Pancreas (tissue), 10 donors: ENCODE data around the gene TMEM108. TPM values are rescaled to one million over a fixed set of nuclear protein-coding genes. Genes with fewer than 3 reads are reported as not detected.

Experiments
- ATAC-seq, 4 donors: fragments of 200-7000 bp; cut with Tn5 transposase; one replicate each; pipeline versions ENCODE4 v1.8.0 to v1.9.1; 2020; ENCODE audit warnings: mild to moderate bottlenecking in 4 of 4, moderate library complexity in 4 of 4
- DNase-seq, 6 donors: peaks; one replicate each; pipeline ENCODE4 v3.0.0-alpha.2; 2020
- FAIRE-seq: peaks from 2 replicates; lab custom pipeline; 2012; peaks lifted over from hg19 to GRCh38; lab: Jason Lieb, UNC
- H3K27ac ChIP-seq, 4 donors: fragments of 200-600 bp; sonication (generic); 1 replicate in 3 of 4; 2 replicates in 1 of 4; pipeline versions ENCODE4 v1.5.0 to v1.8.0; 2020
- H3K27me3 ChIP-seq, 4 donors: fragments of 200-600 bp; one replicate each; pipeline ENCODE4 v1.8.0; 2021
- H3K36me3 ChIP-seq, 3 donors: fragments of 200-600 bp; sonication (generic) in 1 of 3; one replicate each; pipeline versions ENCODE4 v1.5.0 to v1.8.0; 2020 to 2021
- H3K4me1 ChIP-seq, 3 donors: fragments of 200-600 bp; one replicate each; pipeline ENCODE4 v1.8.0; 2021
- H3K4me3 ChIP-seq, 4 donors: fragments of 200-600 bp; sonication (generic) in 2 of 4; one replicate each; pipeline versions ENCODE4 v1.5.0 to v1.8.0; 2020 to 2021
- H3K9me3 ChIP-seq, 4 donors: fragments of 200-600 bp; one replicate each; pipeline ENCODE4 v1.8.0; 2021
- WGBS, 2 donors: extraction: QIAGEN DNeasy Blood & Tissue Kit; methylation state at CpG; one replicate each; pipeline ENCODE4 v1.1.7; 2013; 5-methylcytosine and 5-hydroxymethylcytosine counted together
- intact Hi-C, 3 donors: fragments of 100-400 bp; cut with DNase I; formaldehyde crosslinking; loops; one replicate each; pipeline versions ENCODE4 v1.11.1 to v1.14.2; 2022
- polyA plus RNA-seq, 2 donors: library from polyadenylated mRNA; stranded (reverse); fragments of 200-250 nt; gene quantifications; one replicate each; pipeline ENCODE4 v1.2.3, GENCODE V29; 2013
- total RNA-seq, 6 donors: library from RNA; stranded (reverse); fragmentation: NEBNext Ultra II Directional in 4 of 6; extraction: Animal tissue kit (Norgen Biotek cat#: 25700) in 4 of 6; gene quantifications; one replicate each; pipeline versions ENCODE4 v1.2.1 to v1.2.4, GENCODE V29; 2021 to 2023
- TF ChIP-seq, protein P1 (sequence below), 4 donors: fragments of 200-600 bp; sonication (generic) in 3 of 4; IDR thresholded peaks; one replicate each; pipeline versions ENCODE4 v1.5.0 to v1.8.0; 2021; ENCODE audit warnings: antibody characterized with exemption in 4 of 4
- donor health status: healthy with polysubstance abuse.
- donor health status: DM: no; HTN: no; CAD: no; lungs with moderate emphysema.
- donor health status: DM: no; HTN: no; CAD: no.
- donor health status: control.
- donor health status: control.
- donor health status: Bipolar disorder and iron deficiency.
- donor health status: DM: yes; HTN: yes; CAD: no.
- donor health status: DM: no; HTN: no; CAD: no.
- donor health status: DM: no; HTN: no; CAD: no.
- donor health status: DM: yes; HTN: yes; CAD: no.

TMEM108 gene
- total and polyA plus RNA-seq, 8 donors: 0.23 to 2.1 (median 0.52) TPM

DNA sequence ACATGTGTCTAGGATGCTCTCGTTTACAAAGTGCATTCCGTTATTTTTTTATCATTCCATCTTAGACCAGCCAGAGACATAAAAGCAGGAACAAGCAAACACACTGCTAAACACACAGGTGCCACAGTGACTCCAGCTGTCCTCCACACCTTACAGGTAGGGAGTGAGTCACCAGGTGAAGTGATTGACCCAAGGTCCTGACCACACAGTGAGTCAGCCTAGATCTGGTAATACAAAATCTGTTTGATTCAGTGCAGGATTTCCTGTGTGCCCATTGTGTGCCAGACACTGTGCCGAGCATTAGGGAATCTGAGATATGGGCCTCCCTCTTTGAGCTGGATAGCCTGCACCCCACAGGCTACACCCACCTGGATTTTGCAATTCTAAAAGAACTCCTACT, 345.0 kb downstream of the TMEM108 start:
- DNase-seq (peak in 3 of 6 donors; percentile 37 to 67 (median 47)), FAIRE-seq (no peak), ATAC-seq (peak; percentile 69 to 85 (median 78))
- no peaks in the 10 kb centered on the region for H3K9me3 ChIP-seq
- no peaks in the 10 kb centered on the region for H3K27me3 ChIP-seq
- TF ChIP-seq, protein P1, sequence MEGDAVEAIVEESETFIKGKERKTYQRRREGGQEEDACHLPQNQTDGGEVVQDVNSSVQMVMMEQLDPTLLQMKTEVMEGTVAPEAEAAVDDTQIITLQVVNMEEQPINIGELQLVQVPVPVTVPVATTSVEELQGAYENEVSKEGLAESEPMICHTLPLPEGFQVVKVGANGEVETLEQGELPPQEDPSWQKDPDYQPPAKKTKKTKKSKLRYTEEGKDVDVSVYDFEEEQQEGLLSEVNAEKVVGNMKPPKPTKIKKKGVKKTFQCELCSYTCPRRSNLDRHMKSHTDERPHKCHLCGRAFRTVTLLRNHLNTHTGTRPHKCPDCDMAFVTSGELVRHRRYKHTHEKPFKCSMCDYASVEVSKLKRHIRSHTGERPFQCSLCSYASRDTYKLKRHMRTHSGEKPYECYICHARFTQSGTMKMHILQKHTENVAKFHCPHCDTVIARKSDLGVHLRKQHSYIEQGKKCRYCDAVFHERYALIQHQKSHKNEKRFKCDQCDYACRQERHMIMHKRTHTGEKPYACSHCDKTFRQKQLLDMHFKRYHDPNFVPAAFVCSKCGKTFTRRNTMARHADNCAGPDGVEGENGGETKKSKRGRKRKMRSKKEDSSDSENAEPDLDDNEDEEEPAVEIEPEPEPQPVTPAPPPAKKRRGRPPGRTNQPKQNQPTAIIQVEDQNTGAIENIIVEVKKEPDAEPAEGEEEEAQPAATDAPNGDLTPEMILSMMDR (IDR thresholded peaks at IDR 0.05): no peak
- H3K27ac ChIP-seq: no peak overlapping the region
- intact Hi-C loops: loop anchor here in 2 of 3 donors (10.0 kb wide), 2 partner anchors 338 to 658 kb away; partner anchors contain the start of gene NPHP3 (in 1 of the 2)
- no peaks in the 10 kb centered on the region for H3K36me3 ChIP-seq
- 58 to 60% methylated on average over 3 of the region's 3 CpGs for WGBS, 2 donors
- H3K4me3 ChIP-seq: no peak overlapping the region
- H3K4me1 ChIP-seq: peaks cover 6 to 14% (median 10%) of the 10 kb centered on the region in 3 donors

DNA sequence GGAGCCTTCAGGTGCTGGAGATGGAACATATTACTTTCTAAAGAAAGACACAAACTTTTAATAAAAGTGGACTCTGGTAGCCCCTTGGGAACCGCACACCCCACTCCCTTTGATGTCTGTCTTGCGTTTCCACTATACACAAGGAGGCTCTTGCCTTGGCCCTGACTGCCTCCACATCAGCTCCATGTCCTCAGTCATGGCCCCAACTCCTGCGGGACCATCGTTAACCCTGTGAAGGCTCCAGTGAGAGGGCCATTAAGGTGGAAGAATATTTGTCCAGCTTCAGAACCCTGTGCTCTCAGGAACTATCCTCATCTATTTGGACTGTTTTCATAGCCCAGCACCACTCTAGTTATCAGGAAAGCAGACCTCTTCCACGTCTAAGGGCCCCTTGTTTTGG, 345.6 kb downstream of the TMEM108 start:
- FAIRE-seq: no peak
- TF ChIP-seq, protein P1 (IDR thresholded peaks at IDR 0.05): no peak
- intact Hi-C loops: loop anchor here in 2 of 3 donors (10.0 kb wide), 2 partner anchors 339 to 659 kb away; partner anchors contain the start of gene NPHP3 (in 1 of the 2)
- Histone ChIP-seq H3K9me3 (no peaks in the 10 kb centered on the region), H3K4me3 (no peak overlapping the region), H3K27ac (no peak overlapping the region), H3K27me3 (no peaks in the 10 kb centered on the region), H3K4me1 (peaks cover 6 to 14% (median 10%) of the 10 kb centered on the region in 3 donors), H3K36me3 (no peaks in the 10 kb centered on the region)
- no peak for ATAC-seq
- 77 to 80% methylated on average over 5 of the region's 5 CpGs for WGBS, 2 donors
- no peak for DNase-seq

DNA sequence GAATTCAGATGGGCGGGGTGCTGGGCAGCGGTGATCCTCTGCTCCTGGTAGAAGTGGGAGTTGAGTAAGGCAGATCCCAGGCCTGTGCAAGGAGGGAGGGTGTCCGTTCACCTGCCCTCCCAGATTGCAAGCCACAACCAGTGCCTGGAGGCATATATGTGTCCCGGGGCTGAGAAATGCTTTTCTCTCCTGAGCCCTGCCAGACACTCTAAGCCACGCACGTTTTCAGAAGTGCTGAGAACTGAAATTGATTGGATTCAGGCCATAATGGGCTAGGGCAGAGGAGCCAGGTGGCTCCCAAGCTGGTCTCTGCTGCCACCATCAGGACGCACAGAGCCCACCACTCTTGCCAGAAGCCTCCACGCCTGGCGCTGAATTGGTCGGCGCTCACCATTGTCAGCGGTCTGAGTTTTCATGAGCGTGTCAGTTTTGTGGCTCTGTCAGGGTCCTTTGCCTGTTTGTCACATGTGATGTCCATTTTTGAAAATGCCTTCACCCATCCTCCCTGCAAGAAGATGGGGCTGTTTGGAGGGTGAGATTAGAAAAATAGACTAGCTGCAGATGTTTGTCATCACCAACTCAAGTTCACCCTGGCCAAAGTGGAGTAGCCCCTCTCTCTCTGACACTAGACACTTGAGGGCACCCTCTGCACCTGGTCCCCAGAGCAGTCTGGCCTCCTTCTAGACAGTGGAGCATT, 346.3 kb downstream of the TMEM108 start:
- DNase-seq: peak; percentile 52 to 78 (median 67)
- intact Hi-C loops: loop anchor here in 2 of 3 donors (10.0 kb wide), 2 partner anchors 340 to 660 kb away; partner anchors contain the start of gene NPHP3 (in 1 of the 2)
- 18 to 21% methylated on average over 13 of the region's 13 CpGs for WGBS, 2 donors
- ATAC-seq: peak; percentile 74 to 90 (median 88)
- Histone ChIP-seq H3K4me1 (peaks cover 6 to 14% (median 10%) of the 10 kb centered on the region in 3 donors), H3K27ac (no peak overlapping the region), H3K4me3 (no peak overlapping the region), H3K27me3 (no peaks in the 10 kb centered on the region), H3K36me3 (no peaks in the 10 kb centered on the region), H3K9me3 (no peaks in the 10 kb centered on the region)
- TF ChIP-seq, protein P1 (IDR thresholded peaks at IDR 0.05): peak; percentile 15 to 70 (median 66)
- FAIRE-seq: no peak

DNA sequence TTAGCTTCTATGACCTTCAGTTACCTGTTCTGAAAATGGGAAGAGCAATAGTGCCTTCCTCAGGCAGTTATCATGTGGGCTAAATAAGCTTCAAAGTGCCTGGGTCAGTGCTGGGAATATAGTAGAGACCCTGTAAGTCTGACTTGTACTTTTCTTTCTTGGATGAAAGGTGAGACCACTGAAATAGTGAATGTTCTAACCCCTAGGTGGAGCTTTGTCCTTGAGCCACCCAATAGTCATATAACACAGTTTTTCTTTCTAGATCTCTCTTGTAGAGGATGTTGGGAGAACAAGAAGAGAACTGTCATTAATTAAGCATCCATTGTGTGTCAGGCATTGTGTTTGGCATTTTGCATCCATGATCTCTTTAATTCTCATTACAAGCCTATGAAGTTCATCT, 348.7 kb downstream of the TMEM108 start:
- FAIRE-seq (no peak), ATAC-seq (no peak), DNase-seq (no peak)
- TF ChIP-seq, protein P1 (IDR thresholded peaks at IDR 0.05): no peak
- Histone ChIP-seq H3K4me1 (peaks cover 0 to 2% (median 0%) of the 10 kb centered on the region in 3 donors), H3K27ac (no peak overlapping the region), H3K27me3 (no peaks in the 10 kb centered on the region), H3K9me3 (no peaks in the 10 kb centered on the region), H3K36me3 (no peaks in the 10 kb centered on the region), H3K4me3 (no peak overlapping the region)
- intact Hi-C loops: loop anchor here in 2 of 3 donors (10.0 kb wide), 2 partner anchors 342 to 662 kb away; partner anchors contain the start of gene NPHP3 (in 1 of the 2)
